Neuronal stem cell (in vitro differentiated cells): Measurements from ENCODE around the gene NPR2.
A peak's percentile ranks its signal among the peaks of the same experiment; 100 is the strongest.

Experiments used
- DNase-seq: peaks from one replicate; pipeline ENCODE4 v3.0.0-alpha.2; 2013; ENCODE audit warnings: low spot score
- H2AFZ ChIP-seq: one replicate; pipeline ENCODE4 v1.6.1; 2013; ENCODE audit warnings: mild to moderate bottlenecking, low read length, inconsistent platforms
- H2AK5ac ChIP-seq: 2 replicates; pipeline ENCODE4 v1.6.1; 2013; ENCODE audit warnings: low read depth, mild to moderate bottlenecking, inconsistent platforms, low read length, moderate library complexity, mixed read lengths
- H2BK120ac ChIP-seq: 2 replicates; pipeline ENCODE4 v1.6.1; 2013; ENCODE audit warnings: low read depth, mild to moderate bottlenecking, inconsistent platforms, low read length, moderate library complexity, mixed read lengths
- H2BK12ac ChIP-seq: one replicate; pipeline ENCODE4 v1.6.1; 2013; ENCODE audit warnings: low read length, inconsistent platforms
- H2BK15ac ChIP-seq: 2 replicates; pipeline ENCODE4 v1.6.1; 2013; ENCODE audit warnings: mild to moderate bottlenecking, low read length, inconsistent platforms, mixed read lengths
- H2BK5ac ChIP-seq: one replicate; pipeline ENCODE4 v1.6.1; 2013; ENCODE audit warnings: inconsistent platforms, mild to moderate bottlenecking, low read length, moderate library complexity
- H3K14ac ChIP-seq: one replicate; pipeline ENCODE4 v1.6.1; 2013; ENCODE audit warnings: low read length, inconsistent platforms
- H3K18ac ChIP-seq: 2 replicates; pipeline ENCODE4 v1.6.1; 2013; ENCODE audit warnings: low read length, inconsistent platforms
- H3K23ac ChIP-seq: 2 replicates; pipeline ENCODE4 v1.6.1; 2013; ENCODE audit warnings: low read depth, mild to moderate bottlenecking, mixed read lengths, low read length, inconsistent platforms; ENCODE audit not compliant: poor library complexity
- H3K27ac ChIP-seq: replicated peaks from 3 replicates; pipeline ENCODE4 v1.5.1; 2013; ENCODE audit warnings: low read length, inconsistent platforms
- H3K27me3 ChIP-seq, 3 experiments: 2 replicates each; pipeline ENCODE4 v1.6.1; 2013; ENCODE audit warnings: low read length in 3 of 3, mild to moderate bottlenecking in 2 of 3, inconsistent platforms in 1 of 3, low read depth in 1 of 3, mixed read lengths in 1 of 3, moderate library complexity in 1 of 3; ENCODE audit not compliant: control insufficient read depth in 3 of 3, insufficient read depth in 3 of 3
- H3K36me3 ChIP-seq, 2 donors: replicated peaks in 1 of 2; 2 replicates each; pipeline ENCODE4 v1.6.1; 2013; ENCODE audit warnings: low read length in 2 of 2; ENCODE audit not compliant: control insufficient read depth in 2 of 2, insufficient read depth in 2 of 2
- H3K4ac ChIP-seq: 2 replicates; pipeline ENCODE4 v1.6.1; 2013; ENCODE audit warnings: inconsistent platforms, mild to moderate bottlenecking, low read length, moderate library complexity
- H3K4me1 ChIP-seq, 2 donors: 1 replicate in 1 of 2; 2 replicates in 1 of 2; pipeline ENCODE4 v1.6.1; 2013; ENCODE audit warnings: low read length in 2 of 2, low read depth in 1 of 2; ENCODE audit not compliant: control insufficient read depth in 2 of 2, insufficient read depth in 1 of 2
- H3K4me2 ChIP-seq: one replicate; pipeline ENCODE4 v1.6.1; 2013; ENCODE audit warnings: mild to moderate bottlenecking, low read length, inconsistent platforms; ENCODE audit not compliant: insufficient read depth, poor library complexity, severe bottlenecking
- H3K4me3 ChIP-seq, 2 donors: 2 replicates each; pipeline ENCODE4 v1.5.1; 2013; ENCODE audit warnings: low read length in 2 of 2, mild to moderate bottlenecking in 2 of 2, inconsistent platforms in 1 of 2, moderate library complexity in 1 of 2
- H3K79me1 ChIP-seq: one replicate; pipeline ENCODE4 v1.6.1; 2013; ENCODE audit warnings: low read depth, mild to moderate bottlenecking, inconsistent platforms, low read length, moderate library complexity
- H3K9ac ChIP-seq: one replicate; pipeline ENCODE4 v1.6.1; 2013; ENCODE audit warnings: mild to moderate bottlenecking, low read depth, low read length, inconsistent platforms; ENCODE audit not compliant: poor library complexity
- H3K9me3 ChIP-seq, 2 donors: replicated peaks in 1 of 2; 2 replicates each; pipeline versions ENCODE3 to v1.6.1; 2013; ENCODE audit warnings: low read length in 2 of 2, mild to moderate bottlenecking in 2 of 2, inconsistent platforms in 1 of 2, low read depth in 1 of 2, mixed read lengths in 1 of 2, moderate library complexity in 1 of 2; ENCODE audit not compliant: control insufficient read depth in 2 of 2, insufficient read depth in 1 of 2
- H4K8ac ChIP-seq: one replicate; pipeline ENCODE4 v1.6.1; 2013; ENCODE audit warnings: low read depth, mild to moderate bottlenecking, inconsistent platforms, low read length, moderate library complexity
- H4K91ac ChIP-seq: one replicate; pipeline ENCODE4 v1.6.1; 2013; ENCODE audit warnings: low read length, low read depth, mild to moderate bottlenecking, inconsistent platforms; ENCODE audit not compliant: poor library complexity
- WGBS, 2 donors: extraction: QIAGEN DNeasy Blood & Tissue Kit; methylation state at CpG; one replicate each; pipeline ENCODE4 v1.1.7; 2013; ENCODE audit warnings: missing lambda C conversion rate in 2 of 2, mixed read lengths in 1 of 2; ENCODE audit not compliant: insufficient read length in 2 of 2, insufficient replicate concordance in 1 of 2; ENCODE audit errors: extremely low coverage in 2 of 2; 5-methylcytosine and 5-hydroxymethylcytosine counted together

The NPR2 gene

DNA sequence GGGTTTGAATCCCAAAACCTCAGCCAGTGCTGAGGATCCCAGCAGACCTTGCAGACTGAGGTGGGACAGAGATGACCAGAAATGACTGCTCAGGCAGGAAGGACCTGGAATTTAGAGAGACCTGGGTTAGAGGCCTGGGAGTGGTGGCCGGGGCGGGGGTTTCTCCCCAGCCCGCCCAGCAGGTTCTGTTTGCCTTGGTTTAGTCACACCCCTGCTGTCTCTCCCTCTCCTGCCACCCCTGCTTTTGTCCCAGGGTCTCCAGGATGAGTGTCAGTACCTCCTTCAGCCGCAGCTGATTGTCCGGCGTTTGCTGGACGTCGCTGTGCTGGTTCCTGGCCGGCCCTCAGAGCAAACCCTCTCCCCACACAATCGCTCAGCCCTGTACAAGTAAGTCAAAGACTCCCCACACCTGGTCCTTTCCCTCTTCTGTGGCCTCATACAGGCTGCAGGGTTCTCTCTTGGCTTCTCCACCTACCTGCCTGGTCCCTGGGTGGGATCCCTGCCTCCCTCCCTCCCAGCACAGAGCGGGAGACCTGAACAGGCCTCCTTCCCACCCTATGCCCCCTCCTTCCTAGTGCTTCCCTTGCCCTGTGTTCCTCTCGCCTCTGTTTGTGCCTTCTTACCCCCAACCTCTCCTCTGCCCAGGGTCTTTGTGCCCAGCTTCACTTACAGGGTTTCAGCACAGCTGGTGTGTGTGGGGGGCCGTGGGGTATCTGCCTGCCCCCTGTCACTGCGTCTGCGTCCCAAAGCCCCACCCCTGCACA lies 49.7 kb downstream of the NPR2 start:
- Histone ChIP-seq H3K79me1 (no peaks in the 10 kb centered on the region), H3K23ac (no peak overlapping the region), H3K9ac (peak overlapping the region; percentile 9), H3K27me3 (peaks cover 0 to 8% (median 0%) of the 10 kb centered on the region in 3 experiments), H2BK5ac (no peak overlapping the region), H3K4me1 (peaks cover 0 to 5% of the 10 kb centered on the region in 2 donors), H3K36me3 (peaks cover 0 to 21% of the 10 kb centered on the region in 2 donors), H2BK12ac (no peak overlapping the region), H2BK15ac (no peak overlapping the region), H3K27ac (no peak overlapping the region), H3K4ac (no peak overlapping the region), H4K8ac (no peak overlapping the region), H4K91ac (no peak overlapping the region), H3K4me3 (no peak overlapping the region), H2BK120ac (no peak overlapping the region), H3K18ac (no peak overlapping the region), H3K4me2 (no peak overlapping the region), H2AK5ac (no peak overlapping the region), H3K9me3 (no peaks in the 10 kb centered on the region), H2AFZ (no peak overlapping the region), H3K14ac (no peak overlapping the region)
- no CpG with 5 or more reads among the region's 15 CpGs for WGBS, 2 donors
- no peak for DNase-seq

DNA sequence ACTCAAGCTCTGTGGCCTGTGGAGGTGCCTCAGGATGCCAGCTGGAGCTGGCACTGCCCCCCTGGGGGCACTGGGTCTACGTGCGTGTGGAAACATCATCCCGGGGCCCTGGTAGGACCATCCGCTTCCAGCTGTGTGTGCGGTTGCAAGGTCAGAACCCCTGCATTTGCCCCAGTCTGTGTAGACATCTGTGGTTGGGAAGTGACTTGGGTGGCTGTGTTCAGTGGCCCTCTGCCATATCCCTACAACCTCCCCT lies 50.2 kb downstream of the NPR2 start:
- no peak overlapping the region for H3K27ac ChIP-seq
- no peak overlapping the region for H2BK15ac ChIP-seq
- H2AFZ ChIP-seq = no peak overlapping the region
- H3K27me3 ChIP-seq = peaks cover 0 to 13% (median 0%) of the 10 kb centered on the region in 3 experiments
- no peak overlapping the region for H3K4me3 ChIP-seq
- H3K4ac ChIP-seq = no peak overlapping the region
- no peak overlapping the region for H4K91ac ChIP-seq
- no peak overlapping the region for H3K18ac ChIP-seq
- H3K36me3 ChIP-seq = peaks cover under 1 to 24% of the 10 kb centered on the region in 2 donors
- no peak overlapping the region for H3K14ac ChIP-seq
- H3K4me2 ChIP-seq = no peak overlapping the region
- no peak overlapping the region for H2BK120ac ChIP-seq
- H3K4me1 ChIP-seq = peaks cover 0 to 7% of the 10 kb centered on the region in 2 donors
- H2AK5ac ChIP-seq = no peak overlapping the region
- DNase-seq = no peak
- no peaks in the 10 kb centered on the region for H3K9me3 ChIP-seq
- peak overlapping the region; percentile 9 for H3K9ac ChIP-seq
- no peak overlapping the region for H2BK12ac ChIP-seq
- H3K79me1 ChIP-seq = no peaks in the 10 kb centered on the region
- no peak overlapping the region for H3K23ac ChIP-seq
- no CpG with 5 or more reads among the region's 5 CpGs for WGBS, 2 donors
- no peak overlapping the region for H2BK5ac ChIP-seq
- no peak overlapping the region for H4K8ac ChIP-seq

DNA sequence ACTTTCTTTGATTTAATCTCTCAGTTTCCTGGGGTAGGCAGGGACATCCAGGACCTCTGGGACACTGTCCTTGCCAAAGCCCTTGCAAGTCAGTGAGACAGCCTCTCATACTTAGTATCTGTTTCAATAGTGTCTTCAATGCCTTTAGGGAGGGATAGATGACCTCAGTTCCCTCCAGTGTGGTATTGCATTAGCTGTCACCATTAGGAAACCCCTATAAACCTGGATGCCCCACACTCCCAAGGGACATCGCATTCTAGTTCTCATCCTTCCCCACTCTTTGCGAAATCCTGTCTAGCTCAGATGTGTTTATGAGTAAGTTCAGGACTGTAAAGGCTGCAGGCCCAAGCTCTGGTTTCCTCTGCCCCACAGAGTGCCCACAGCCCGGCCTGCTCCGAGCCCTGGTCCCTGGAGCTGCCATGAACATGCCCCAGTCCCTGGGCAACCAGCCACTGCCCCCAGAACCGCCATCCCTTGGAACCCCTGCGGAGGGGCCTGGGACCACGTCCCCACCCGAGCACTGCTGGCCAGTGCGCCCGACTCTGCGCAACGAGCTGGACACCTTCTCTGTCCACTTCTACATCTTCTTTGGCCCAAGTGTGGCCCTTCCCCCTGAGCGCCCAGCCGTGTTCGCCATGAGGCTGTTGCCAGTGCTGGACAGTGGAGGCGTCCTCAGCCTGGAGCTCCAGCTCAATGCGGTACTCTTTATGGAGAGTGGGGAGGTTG lies 50.8 kb downstream of the NPR2 start:
- no peak overlapping the region for H3K27ac ChIP-seq
- H2BK12ac ChIP-seq = no peak overlapping the region
- H3K14ac ChIP-seq = no peak overlapping the region
- H3K9me3 ChIP-seq = peaks cover 0 to 1% of the 10 kb centered on the region in 2 donors
- H3K18ac ChIP-seq = no peak overlapping the region
- H3K4ac ChIP-seq = no peak overlapping the region
- H3K79me1 ChIP-seq = no peaks in the 10 kb centered on the region
- no peak overlapping the region for H3K4me2 ChIP-seq
- no peak for DNase-seq
- H4K8ac ChIP-seq = no peak overlapping the region
- peaks cover 6 to 30% of the 10 kb centered on the region in 2 donors for H3K36me3 ChIP-seq
- no peak overlapping the region for H4K91ac ChIP-seq
- no peak overlapping the region for H3K9ac ChIP-seq
- no peak overlapping the region for H2BK120ac ChIP-seq
- H2AFZ ChIP-seq = no peak overlapping the region
- peak overlapping the region in 1 of 2 donors; percentile 28 for H3K4me3 ChIP-seq
- no peak overlapping the region for H2AK5ac ChIP-seq
- peaks cover 0 to 10% of the 10 kb centered on the region in 2 donors for H3K4me1 ChIP-seq
- peak overlapping the region; percentile 6 for H3K23ac ChIP-seq
- H3K27me3 ChIP-seq = peaks cover 0 to 19% (median 0%) of the 10 kb centered on the region in 3 experiments
- H2BK15ac ChIP-seq = no peak overlapping the region
- no peak overlapping the region for H2BK5ac ChIP-seq
- WGBS, 2 donors = no CpG with 5 or more reads among the region's 17 CpGs

GRCh38 chr9:35842795-35843194 lies 51.4 kb downstream of the NPR2 start:
- Histone ChIP-seq H3K23ac (no peak overlapping the region), H2AK5ac (no peak overlapping the region), H3K14ac (no peak overlapping the region), H2BK15ac (no peak overlapping the region), H3K4me2 (no peak overlapping the region), H2BK12ac (no peak overlapping the region), H3K18ac (no peak overlapping the region), H3K27me3 (peaks cover 0 to 21% (median 0%) of the 10 kb centered on the region in 3 experiments), H3K4ac (no peak overlapping the region), H3K9me3 (peaks cover 0 to 1% of the 10 kb centered on the region in 2 donors), H2BK120ac (no peak overlapping the region), H4K91ac (no peak overlapping the region), H3K36me3 (peaks cover 9 to 36% of the 10 kb centered on the region in 2 donors), H3K9ac (no peak overlapping the region), H3K4me3 (no peak overlapping the region), H3K4me1 (peaks cover 0 to 10% of the 10 kb centered on the region in 2 donors), H4K8ac (no peak overlapping the region), H3K79me1 (no peaks in the 10 kb centered on the region), H2AFZ (no peak overlapping the region), H2BK5ac (no peak overlapping the region), H3K27ac (no peak overlapping the region)
- no peak for DNase-seq
- WGBS, 2 donors = no CpG with 5 or more reads among the region's 3 CpGs
